ENCODE data around the gene PTPRG. TPM values are rescaled to one million over a fixed set of nuclear protein-coding genes. Genes with fewer than 3 reads are reported as not detected.

Gene PTPRG
- total RNA-seq, 1 experiment from 2014 or later = 32.1 TPM

GRCh38 chr3:61903074-61903473 lies 341.7 kb downstream of the PTPRG start:
- Histone ChIP-seq H2AFZ (ENCODE audit: low read depth, low read length, poor library complexity, severe bottlenecking) (no peak overlapping the region), H3K9me2 (ENCODE audit: insufficient read depth) (no peaks in the 10 kb centered on the region; the same call in 1 of the 2 replicates), H3K36me3 (ENCODE audit: control insufficient read depth in 1 of 2, insufficient read depth in 2 of 2, low read length in 2 of 2) (no peaks in the 10 kb centered on the region), H3K79me2 (ENCODE audit: insufficient read depth, low read length) (no peaks in the 10 kb centered on the region), H3K27me3 (ENCODE audit: insufficient read depth, low read length) (no peaks in the 10 kb centered on the region), H3K9ac (ENCODE audit: low read length) (no peak overlapping the region), H3K4me2 (ENCODE audit: low read length) (no peak overlapping the region), H3K9me3 (ENCODE audit: control insufficient read depth in 1 of 2, insufficient read depth in 1 of 2, low read depth in 1 of 2, low read length in 2 of 2) (no peaks in the 10 kb centered on the region), H3K27ac (ENCODE audit: low read depth, low read length) (no peak overlapping the region), H3K4me3 (replicated peaks in 1 of 2; ENCODE audit: low read depth in 1 of 2, low read length in 2 of 2) (no peak overlapping the region), H3K4me1 (ENCODE audit: control insufficient read depth in 1 of 2, insufficient read depth in 2 of 2, low read length in 2 of 2) (peaks cover 0 to 6% of the 10 kb centered on the region in 2 experiments; a peak in 2 of 4 replicates), H4K20me1 (ENCODE audit: insufficient read depth) (no peaks in the 10 kb centered on the region)
- ChIA-PET POLR2A (no interaction called here), RAD21 (ENCODE audit: low non-redundant PET in 1 of 2, low total read pairs in 2 of 2, uncharacterized antibody in 2 of 2, unreplicated experiment in 2 of 2) (no interaction called here), CTCF (no interaction called here)
- no peak for DNase-seq (ENCODE audit: low read depth, low spot score)
- no peak for TF ChIP-seq CEBPB (IDR thresholded peaks at IDR 0.05; ENCODE audit: low read depth)
- no peak for TF ChIP-seq POLR2A (IDR thresholded peaks at IDR 0.05; ENCODE audit: borderline replicate concordance, extremely low read depth, insufficient read depth, insufficient read length)
- TF ChIP-seq SP1 (IDR thresholded peaks at IDR 0.05; ENCODE audit: low read depth) = no peak
- no peak for TF ChIP-seq ELF1 (IDR thresholded peaks at IDR 0.05; ENCODE audit: borderline replicate concordance, low read depth)
- no peak for TF ChIP-seq EZH2phosphoT487 (IDR thresholded peaks at IDR 0.05; ENCODE audit: borderline replicate concordance)
- TF ChIP-seq ZNF274 (IDR thresholded peaks at IDR 0.05; ENCODE audit: low read depth, low read length) = no peak
- no peak for TF ChIP-seq SRF (IDR thresholded peaks at IDR 0.05; ENCODE audit: low read depth)
- no peak for TF ChIP-seq CBX3 (IDR thresholded peaks at IDR 0.05; ENCODE audit: low read depth)
- TF ChIP-seq JUND (IDR thresholded peaks at IDR 0.05) = no peak
- no peak for TF ChIP-seq TCF7L2 (IDR thresholded peaks at IDR 0.05; ENCODE audit: borderline replicate concordance, extremely low read depth, insufficient read depth, insufficient read length)
- TF ChIP-seq ATF3 (IDR thresholded peaks at IDR 0.05) = no peak
- no peak for TF ChIP-seq MAX (IDR thresholded peaks at IDR 0.05)
- no peak for TF ChIP-seq FOSL1 (IDR thresholded peaks at IDR 0.05; ENCODE audit: low read depth)
- TF ChIP-seq REST (IDR thresholded peaks at IDR 0.05; ENCODE audit: low read depth) = no peak
- TF ChIP-seq YY1 (IDR thresholded peaks at IDR 0.05; ENCODE audit: extremely low read depth, insufficient replicate concordance, low read depth, low read length) = no peak
- no peak for TF ChIP-seq ZBTB33 (IDR thresholded peaks at IDR 0.05; ENCODE audit: extremely low read depth, insufficient replicate concordance, low read length)
- TF ChIP-seq SIN3A (IDR thresholded peaks at IDR 0.05; ENCODE audit: low read depth) = no peak
- TF ChIP-seq CTCF (IDR thresholded peaks at IDR 0.05 in 2 of 3, conservative IDR thresholded peaks at IDR 0.05 in 1 of 3; ENCODE audit: borderline replicate concordance in 1 of 3, insufficient read depth in 1 of 3, low read depth in 2 of 3, low read length in 2 of 3) = no peak
- TF ChIP-seq POLR2AphosphoS5 (IDR thresholded peaks at IDR 0.05; ENCODE audit: low read depth, low read length) = no peak
- no peak for TF ChIP-seq RAD21 (IDR thresholded peaks at IDR 0.05; ENCODE audit: low read depth)
- BruUV-seq (replicated peaks) = no TSS peak
- intact Hi-C loops (cut with micrococcal nuclease) = no loop called here
- ATAC-seq = no peak
